ENCODE data around the gene VCX.
"Not testable (repeated sequence)": the region's sequence is repeated elsewhere in the genome, so short reads cannot be mapped to it uniquely, and the experiment has no call there.

The VCX gene

DNA sequence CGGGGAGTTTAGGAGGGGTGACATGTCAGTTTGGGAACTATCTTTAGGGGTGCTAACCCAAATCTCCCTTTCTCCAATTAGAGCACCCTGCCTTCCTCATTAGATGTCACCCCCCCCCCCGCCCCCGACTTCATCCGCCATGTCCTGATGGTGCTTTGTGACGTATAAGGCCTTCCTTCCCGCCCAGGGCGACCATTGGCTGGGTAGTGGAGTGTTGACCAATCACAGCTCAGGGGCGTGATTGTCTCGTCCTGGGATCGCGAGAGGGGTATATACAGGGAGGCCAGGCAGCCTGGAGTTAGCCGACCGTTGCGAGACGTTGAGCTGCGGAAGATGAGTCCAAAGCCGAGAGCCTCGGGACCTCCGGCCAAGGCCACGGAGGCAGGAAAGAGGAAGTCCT lies at the start of gene VCX:
VCX (plus strand) TSS at position 301 of the 400 bp plus-strand sequence; CDS start at position 334, 33 bp downstream.
- DNase-seq (ENCODE audit: low read depth), result not testable (repeated sequence)

GRCh38 chrX:7798327-7798726 lies 44.6 kb upstream of the VCX start:
- no peak for DNase-seq (ENCODE audit: low read depth)

DNA sequence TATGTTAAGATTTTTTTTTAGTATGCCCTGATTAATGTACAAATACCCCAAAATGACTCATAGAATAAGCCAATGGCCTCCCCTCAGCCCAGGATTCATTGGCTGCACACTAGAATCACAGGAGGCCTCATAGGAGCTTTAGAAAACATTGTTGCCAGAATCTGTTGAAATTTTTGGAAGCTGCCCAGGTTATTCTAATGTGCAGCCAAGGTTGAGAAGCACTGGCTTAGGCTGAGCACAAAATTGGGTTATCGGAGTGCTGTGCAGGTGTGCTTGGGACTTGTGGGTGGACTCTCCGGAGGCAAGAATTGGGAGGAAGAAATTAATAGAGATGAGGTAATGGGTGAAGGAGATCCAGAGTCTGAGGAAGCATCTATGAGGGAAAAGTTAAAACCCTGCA lies 41.3 kb upstream of the VCX start:
- no peak for DNase-seq (ENCODE audit: low read depth)

GRCh38 chrX:7815166-7815805 lies 27.7 kb upstream of the VCX start:
- no peak for DNase-seq (ENCODE audit: low read depth)

- DNase-seq (ENCODE audit: low read depth), result no peak
Observed at GRCh38 chrX:7828594-7828993, 14.4 kb upstream of the VCX start.

DNA sequence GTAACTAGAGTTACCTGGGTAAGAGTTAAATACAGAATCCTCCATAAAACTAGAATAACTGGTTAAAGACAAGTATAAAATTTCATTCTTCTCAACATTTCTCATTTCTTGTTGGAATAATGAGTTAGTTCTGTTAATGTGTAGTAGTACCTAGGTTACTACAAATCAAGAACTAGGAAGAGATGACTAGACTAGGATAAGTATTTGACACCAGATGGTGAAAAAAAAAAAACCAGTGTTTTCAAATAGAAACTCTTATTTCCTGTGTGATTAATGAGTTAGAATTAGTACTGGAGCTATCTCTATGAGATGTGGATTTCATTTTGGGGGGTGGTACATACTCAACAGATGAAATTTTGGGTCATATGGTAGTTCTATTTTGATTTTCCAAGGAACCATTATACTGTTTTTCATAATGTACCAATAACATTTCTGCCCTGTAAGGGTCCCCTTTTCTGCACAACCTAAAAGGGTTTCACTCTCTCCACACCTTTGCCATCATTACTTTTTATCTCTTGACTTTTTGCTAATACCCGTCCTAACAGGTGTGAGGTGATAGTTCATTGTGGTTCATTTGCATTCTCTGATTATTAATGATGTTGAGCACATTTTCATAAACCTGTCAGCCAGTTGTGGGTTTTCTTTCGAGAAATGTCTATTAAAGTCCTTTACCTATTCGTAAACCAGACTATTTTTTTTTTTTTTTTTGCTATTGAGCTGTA lies 1.7 kb upstream of the VCX start:
- DNase-seq (ENCODE audit: low read depth), result no peak

DNA sequence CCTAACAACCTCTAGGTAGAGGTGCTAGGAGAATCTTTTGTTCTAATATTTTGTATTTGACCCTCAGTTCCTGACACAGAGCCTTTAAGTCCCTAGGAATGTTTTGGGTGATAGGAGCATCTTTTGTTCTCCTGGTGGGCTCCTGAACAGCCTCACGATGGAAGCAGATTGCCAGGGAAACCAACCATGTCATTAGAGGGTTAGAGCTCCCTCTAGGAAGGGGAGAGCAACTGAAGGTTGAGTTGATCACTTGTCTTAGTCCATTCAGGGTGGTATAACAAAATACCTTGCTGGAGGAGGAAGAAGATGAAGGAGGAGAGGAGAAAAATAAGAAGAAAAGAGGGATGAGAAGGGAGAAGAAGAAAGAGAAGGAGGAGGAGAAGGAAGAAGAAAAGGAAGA lies 9.2 kb downstream of the VCX start:
- DNase-seq (ENCODE audit: low read depth), result no peak

GRCh38 chrX:7872042-7872441 lies 29.1 kb downstream of the VCX start:
- no peak for DNase-seq (ENCODE audit: low read depth)

- DNase-seq (ENCODE audit: low read depth), result no peak
Observed at GRCh38 chrX:7876957-7877356, 34.0 kb downstream of the VCX start.

GRCh38 chrX:7889135-7889534 lies 46.2 kb downstream of the VCX start:
- DNase-seq (ENCODE audit: low read depth), result no peak

GRCh38 chrX:7889680-7890079 lies 46.7 kb downstream of the VCX start:
- no peak for DNase-seq (ENCODE audit: low read depth)

DNA sequence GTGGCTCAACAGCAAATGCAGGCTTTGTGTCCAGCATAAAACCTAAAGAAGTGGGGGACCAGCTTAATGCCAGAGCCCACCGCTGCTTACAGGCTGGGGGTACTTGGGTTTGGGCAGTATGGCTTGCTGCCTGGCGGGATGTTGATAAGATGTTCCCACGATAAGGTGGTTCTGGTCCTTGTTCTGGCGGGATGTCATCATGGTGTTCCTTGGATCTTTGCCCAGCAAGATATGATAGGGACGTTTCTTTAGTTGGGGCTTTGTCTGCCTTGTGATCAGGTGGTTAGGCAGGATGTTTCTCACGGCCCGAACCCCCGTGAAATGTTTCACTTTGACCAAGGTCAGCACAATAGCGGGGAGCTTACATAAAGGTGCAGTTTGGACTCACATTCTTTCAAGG lies 49.0 kb downstream of the VCX start:
- DNase-seq (ENCODE audit: low read depth), result no peak

All from activated T-cell treated with anti-CD3 and anti-CD28 coated beads for 24 hours (primary cell).